HepG2 (cell line): Measurements from ENCODE around the gene BUB1. TPM values are rescaled to one million over a fixed set of nuclear protein-coding genes. Genes with fewer than 3 reads are reported as not detected.

Experiments
- FOXJ3 ChIP-seq: sonication (generic); formaldehyde crosslinking; IDR thresholded peaks from 2 replicates; pipeline ENCODE4 v1.4.0; 2020; ENCODE audit warnings: missing genetic modification reagents, mild to moderate bottlenecking, borderline replicate concordance
- HOXA9 ChIP-seq: sonication (generic); formaldehyde crosslinking; IDR thresholded peaks from 2 replicates; pipeline ENCODE4 v1.8.1; 2022; ENCODE audit warnings: missing genetic modification reagents, mild to moderate bottlenecking, moderate library complexity, borderline replicate concordance
- NR1H2 ChIP-seq: sonication (generic); formaldehyde crosslinking; IDR thresholded peaks from 2 replicates; pipeline ENCODE4 v1.8.1; 2022; ENCODE audit warnings: low read depth, missing genetic modification reagents, borderline replicate concordance
- ZNF10 ChIP-seq: sonication (generic); formaldehyde crosslinking; IDR thresholded peaks from 2 replicates; pipeline ENCODE4 v1.4.0; 2020; ENCODE audit warnings: mild to moderate bottlenecking, low read depth, missing genetic modification reagents, borderline replicate concordance
- ZNF333 ChIP-seq: sonication (generic); formaldehyde crosslinking; IDR thresholded peaks from 2 replicates; pipeline ENCODE4 v1.4.0; 2020; ENCODE audit warnings: mild to moderate bottlenecking, missing genetic modification reagents, borderline replicate concordance
- ZNF407 ChIP-seq: sonication (generic); formaldehyde crosslinking; IDR thresholded peaks from one replicate; pipeline ENCODE4 v1.5.1; 2020; ENCODE audit warnings: mild to moderate bottlenecking, missing genetic modification reagents; ENCODE audit errors: not compliant biosample characterization
- polyA plus RNA-seq, 8 experiments: library from polyadenylated mRNA; depleted of rRNA in 3 of 8; stranded (reverse) in 7 of 8; unstranded in 1 of 8; fragments of >200 nt; fragmentation: Illumina TruSeq in 4 of 8; extraction: Trizol in 4 of 8; gene quantifications; 2 replicates each; pipeline versions ENCODE4 v1.2.1 to v1.2.3, GENCODE V29; 2011 to 2016; ENCODE audit warnings: low read depth in 4 of 8, missing spikeins in 1 of 8, mixed read lengths in 1 of 8; ENCODE audit not compliant: insufficient read depth in 1 of 8
- total RNA-seq, 5 experiments: library from RNA; depleted of rRNA; stranded (reverse); fragments of >200 nt; fragmentation: Illumina TruSeq; extraction: Trizol; gene quantifications; 2 replicates each; pipeline ENCODE4 v1.2.3, GENCODE V29; 2016; ENCODE audit warnings: low read depth in 1 of 5
- TF ChIP-seq, protein P1 (sequence below): sonication (generic); formaldehyde crosslinking; IDR thresholded peaks from 2 replicates; pipeline ENCODE4 v1.4.0; 2020; ENCODE audit warnings: low read depth, mild to moderate bottlenecking, missing genetic modification reagents
- TF ChIP-seq, protein P2 (sequence below): sonication (generic); formaldehyde crosslinking; conservative IDR thresholded peaks from 2 replicates; pipeline ENCODE4 v1.4.0; 2020; ENCODE audit warnings: missing genetic modification reagents
- TF ChIP-seq, protein P3 (sequence below): sonication (generic); formaldehyde crosslinking; IDR thresholded peaks from 2 replicates; pipeline ENCODE4 v1.5.0; 2020; ENCODE audit warnings: mild to moderate bottlenecking, missing genetic modification reagents
- TF ChIP-seq, protein P4 (sequence below): sonication (generic); formaldehyde crosslinking; IDR thresholded peaks from 2 replicates; pipeline ENCODE4 v1.4.0; 2020; ENCODE audit warnings: missing genetic modification reagents

Gene BUB1
- total and polyA plus RNA-seq, 2 of the 13 experiments (the other 11 are each of a cell fraction or from before 2014, with no cell fraction given), result 27.8 to 52.6 TPM

DNA sequence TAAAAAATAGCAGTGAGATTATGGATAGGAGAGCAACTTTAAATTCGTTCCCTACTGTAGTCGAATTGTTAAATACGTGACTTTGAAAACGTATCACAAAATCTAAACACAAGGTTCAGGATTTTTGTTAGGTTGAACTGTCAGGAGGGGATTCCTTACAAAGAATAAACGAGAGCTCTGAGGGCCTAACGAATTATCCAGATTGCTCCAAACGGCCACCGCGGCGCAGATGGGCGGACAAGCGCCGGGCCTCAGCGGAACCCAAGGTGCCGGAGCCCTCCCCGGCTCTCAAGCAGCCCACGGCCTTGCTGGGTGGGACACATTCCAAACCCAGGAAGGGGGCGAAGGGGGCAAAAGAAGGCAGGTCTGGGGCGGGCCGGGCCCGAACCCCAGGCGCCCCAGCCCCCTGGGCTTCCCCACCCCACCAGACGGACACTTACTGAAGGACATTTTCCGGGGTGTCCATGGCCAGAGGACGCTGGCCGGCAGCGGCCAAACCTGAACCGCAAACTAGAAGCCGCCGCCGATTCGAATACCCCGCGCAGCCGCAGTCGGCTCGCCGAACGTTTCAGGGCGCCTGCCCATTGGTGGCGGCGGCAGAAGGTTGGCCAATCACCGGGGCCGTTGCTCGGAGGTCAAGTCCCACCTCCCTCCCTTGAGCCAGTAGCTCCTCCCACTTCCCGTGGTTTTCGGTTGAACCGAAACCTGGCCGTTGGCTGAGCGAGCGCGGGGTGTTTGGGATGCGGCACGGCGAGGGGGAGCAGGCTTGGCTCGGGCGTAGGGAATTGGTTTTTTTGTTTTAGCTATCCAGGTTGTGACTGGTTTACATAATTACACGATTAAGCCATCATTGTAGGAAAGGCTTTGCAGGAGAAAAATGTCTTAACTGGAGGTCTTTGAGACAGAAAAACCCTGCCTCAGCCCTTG lies at the start of gene BUB1 (continued):
- TF ChIP-seq ZNF407 (CRISPR knock-in tag), result peak; percentile 49
- TF ChIP-seq ZNF333 (CRISPR knock-in tag), result no peak
- TF ChIP-seq ZNF10 (CRISPR knock-in tag), result no peak
- TF ChIP-seq, protein P1, sequence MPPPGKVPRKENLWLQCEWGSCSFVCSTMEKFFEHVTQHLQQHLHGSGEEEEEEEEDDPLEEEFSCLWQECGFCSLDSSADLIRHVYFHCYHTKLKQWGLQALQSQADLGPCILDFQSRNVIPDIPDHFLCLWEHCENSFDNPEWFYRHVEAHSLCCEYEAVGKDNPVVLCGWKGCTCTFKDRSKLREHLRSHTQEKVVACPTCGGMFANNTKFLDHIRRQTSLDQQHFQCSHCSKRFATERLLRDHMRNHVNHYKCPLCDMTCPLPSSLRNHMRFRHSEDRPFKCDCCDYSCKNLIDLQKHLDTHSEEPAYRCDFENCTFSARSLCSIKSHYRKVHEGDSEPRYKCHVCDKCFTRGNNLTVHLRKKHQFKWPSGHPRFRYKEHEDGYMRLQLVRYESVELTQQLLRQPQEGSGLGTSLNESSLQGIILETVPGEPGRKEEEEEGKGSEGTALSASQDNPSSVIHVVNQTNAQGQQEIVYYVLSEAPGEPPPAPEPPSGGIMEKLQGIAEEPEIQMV (CRISPR knock-in tag), result no peak
- TF ChIP-seq, protein P2, sequence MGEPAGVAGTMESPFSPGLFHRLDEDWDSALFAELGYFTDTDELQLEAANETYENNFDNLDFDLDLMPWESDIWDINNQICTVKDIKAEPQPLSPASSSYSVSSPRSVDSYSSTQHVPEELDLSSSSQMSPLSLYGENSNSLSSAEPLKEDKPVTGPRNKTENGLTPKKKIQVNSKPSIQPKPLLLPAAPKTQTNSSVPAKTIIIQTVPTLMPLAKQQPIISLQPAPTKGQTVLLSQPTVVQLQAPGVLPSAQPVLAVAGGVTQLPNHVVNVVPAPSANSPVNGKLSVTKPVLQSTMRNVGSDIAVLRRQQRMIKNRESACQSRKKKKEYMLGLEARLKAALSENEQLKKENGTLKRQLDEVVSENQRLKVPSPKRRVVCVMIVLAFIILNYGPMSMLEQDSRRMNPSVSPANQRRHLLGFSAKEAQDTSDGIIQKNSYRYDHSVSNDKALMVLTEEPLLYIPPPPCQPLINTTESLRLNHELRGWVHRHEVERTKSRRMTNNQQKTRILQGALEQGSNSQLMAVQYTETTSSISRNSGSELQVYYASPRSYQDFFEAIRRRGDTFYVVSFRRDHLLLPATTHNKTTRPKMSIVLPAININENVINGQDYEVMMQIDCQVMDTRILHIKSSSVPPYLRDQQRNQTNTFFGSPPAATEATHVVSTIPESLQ (CRISPR knock-in tag), result no peak
- TF ChIP-seq, protein P3, sequence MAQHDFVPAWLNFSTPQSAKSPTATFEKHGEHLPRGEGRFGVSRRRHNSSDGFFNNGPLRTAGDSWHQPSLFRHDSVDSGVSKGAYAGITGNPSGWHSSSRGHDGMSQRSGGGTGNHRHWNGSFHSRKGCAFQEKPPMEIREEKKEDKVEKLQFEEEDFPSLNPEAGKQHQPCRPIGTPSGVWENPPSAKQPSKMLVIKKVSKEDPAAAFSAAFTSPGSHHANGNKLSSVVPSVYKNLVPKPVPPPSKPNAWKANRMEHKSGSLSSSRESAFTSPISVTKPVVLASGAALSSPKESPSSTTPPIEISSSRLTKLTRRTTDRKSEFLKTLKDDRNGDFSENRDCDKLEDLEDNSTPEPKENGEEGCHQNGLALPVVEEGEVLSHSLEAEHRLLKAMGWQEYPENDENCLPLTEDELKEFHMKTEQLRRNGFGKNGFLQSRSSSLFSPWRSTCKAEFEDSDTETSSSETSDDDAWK (CRISPR knock-in tag), result no peak
- no peak; the same call in 1 of the 2 replicates for TF ChIP-seq HOXA9 (CRISPR knock-in tag)
- no peak for TF ChIP-seq NR1H2 (CRISPR knock-in tag)
- TF ChIP-seq, protein P4, sequence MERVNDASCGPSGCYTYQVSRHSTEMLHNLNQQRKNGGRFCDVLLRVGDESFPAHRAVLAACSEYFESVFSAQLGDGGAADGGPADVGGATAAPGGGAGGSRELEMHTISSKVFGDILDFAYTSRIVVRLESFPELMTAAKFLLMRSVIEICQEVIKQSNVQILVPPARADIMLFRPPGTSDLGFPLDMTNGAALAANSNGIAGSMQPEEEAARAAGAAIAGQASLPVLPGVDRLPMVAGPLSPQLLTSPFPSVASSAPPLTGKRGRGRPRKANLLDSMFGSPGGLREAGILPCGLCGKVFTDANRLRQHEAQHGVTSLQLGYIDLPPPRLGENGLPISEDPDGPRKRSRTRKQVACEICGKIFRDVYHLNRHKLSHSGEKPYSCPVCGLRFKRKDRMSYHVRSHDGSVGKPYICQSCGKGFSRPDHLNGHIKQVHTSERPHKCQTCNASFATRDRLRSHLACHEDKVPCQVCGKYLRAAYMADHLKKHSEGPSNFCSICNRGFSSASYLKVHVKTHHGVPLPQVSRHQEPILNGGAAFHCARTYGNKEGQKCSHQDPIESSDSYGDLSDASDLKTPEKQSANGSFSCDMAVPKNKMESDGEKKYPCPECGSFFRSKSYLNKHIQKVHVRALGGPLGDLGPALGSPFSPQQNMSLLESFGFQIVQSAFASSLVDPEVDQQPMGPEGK (CRISPR knock-in tag), result no peak; the same call in none of the 2 replicates
- TF ChIP-seq FOXJ3, result no peak
